Spinal cord (tissue), 10 donors: ENCODE data around the gene TIAM2. TPM values are rescaled to one million over a fixed set of nuclear protein-coding genes. Genes with fewer than 3 reads are reported as not detected.
"Not testable (repeated sequence)": the region's sequence is repeated elsewhere in the genome, so short reads cannot be mapped to it uniquely, and the experiment has no call there.

Experiments
- DNase-seq, 6 donors: peaks; one replicate each; pipeline versions ENCODE4 v3.0.0 to v3.0.0-alpha.2; 2013 to 2015; ENCODE audit warnings: low spot score in 6 of 6, low read depth in 4 of 6
- H3K27ac ChIP-seq: one replicate; pipeline ENCODE4 v1.5.1; 2013; ENCODE audit warnings: low read depth, low read length, control low read depth
- H3K27me3 ChIP-seq: one replicate; pipeline ENCODE4 v1.6.1; 2013; ENCODE audit warnings: low read length; ENCODE audit not compliant: control insufficient read depth, insufficient read depth
- H3K36me3 ChIP-seq: one replicate; pipeline ENCODE4 v1.6.1; 2013; ENCODE audit warnings: low read length; ENCODE audit not compliant: control insufficient read depth, insufficient read depth
- H3K4me1 ChIP-seq: one replicate; pipeline ENCODE4 v1.6.1; 2013; ENCODE audit warnings: low read length; ENCODE audit not compliant: control insufficient read depth, insufficient read depth
- H3K4me3 ChIP-seq: one replicate; pipeline ENCODE4 v1.5.1; 2013; ENCODE audit warnings: low read depth, low read length, control low read depth
- H3K9me3 ChIP-seq: one replicate; pipeline ENCODE4 v1.6.1; 2013; ENCODE audit warnings: low read length; ENCODE audit not compliant: control insufficient read depth, insufficient read depth
- WGBS: methylation state at CpG from one replicate; pipeline ENCODE4 v1.1.5; 2013; ENCODE audit warnings: missing lambda C conversion rate; ENCODE audit not compliant: insufficient coverage; 5-methylcytosine and 5-hydroxymethylcytosine counted together
- polyA plus RNA-seq, 2 donors: library from polyadenylated mRNA; unstranded; fragments of 120-200 nt; gene quantifications; one replicate each; pipeline ENCODE4 v1.2.1, GENCODE V29; 2013; ENCODE audit not compliant: insufficient read length in 2 of 2
- total RNA-seq, 2 donors: library from RNA; depleted of rRNA in 1 of 2; stranded (reverse); fragments of 120-200 nt in 1 of 2; fragments of >200 nt in 1 of 2; gene quantifications; one replicate each; pipeline versions ENCODE4 v1.2.3 to v1.2.4, GENCODE V29; 2013 to 2014
- donor health status: healthy.

TIAM2 gene
- total and polyA plus RNA-seq, 4 donors: 15.6 to 25.7 (median 19.5) TPM

DNA sequence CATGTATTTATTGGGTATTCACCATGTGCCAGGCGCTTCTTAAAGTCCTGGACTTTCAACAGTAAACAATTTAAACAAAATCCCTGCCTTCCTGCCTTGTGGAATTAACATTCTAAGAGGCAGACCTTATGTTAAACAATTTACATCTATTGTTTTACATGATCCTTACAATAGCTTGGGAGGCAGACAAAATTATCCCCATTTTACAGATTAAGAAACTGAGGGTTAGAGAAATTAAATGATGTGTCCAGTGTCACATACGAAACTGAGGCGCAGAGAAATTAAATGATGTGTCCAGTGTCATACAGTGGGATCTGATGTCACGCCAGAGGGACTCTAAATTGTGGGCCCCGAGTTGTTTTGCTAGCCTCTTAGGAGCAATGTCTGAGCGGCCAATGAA is 105.5 kb downstream of the TIAM2 start:
- Histone ChIP-seq H3K27ac (no peak overlapping the region), H3K27me3 (no peaks in the 10 kb centered on the region), H3K4me1 (no peaks in the 10 kb centered on the region), H3K4me3 (no peak overlapping the region), H3K36me3 (no peaks in the 10 kb centered on the region), H3K9me3 (no peaks in the 10 kb centered on the region)
- no peak for DNase-seq
- 96% methylated on average over 4 of the region's 6 CpGs for WGBS

DNA sequence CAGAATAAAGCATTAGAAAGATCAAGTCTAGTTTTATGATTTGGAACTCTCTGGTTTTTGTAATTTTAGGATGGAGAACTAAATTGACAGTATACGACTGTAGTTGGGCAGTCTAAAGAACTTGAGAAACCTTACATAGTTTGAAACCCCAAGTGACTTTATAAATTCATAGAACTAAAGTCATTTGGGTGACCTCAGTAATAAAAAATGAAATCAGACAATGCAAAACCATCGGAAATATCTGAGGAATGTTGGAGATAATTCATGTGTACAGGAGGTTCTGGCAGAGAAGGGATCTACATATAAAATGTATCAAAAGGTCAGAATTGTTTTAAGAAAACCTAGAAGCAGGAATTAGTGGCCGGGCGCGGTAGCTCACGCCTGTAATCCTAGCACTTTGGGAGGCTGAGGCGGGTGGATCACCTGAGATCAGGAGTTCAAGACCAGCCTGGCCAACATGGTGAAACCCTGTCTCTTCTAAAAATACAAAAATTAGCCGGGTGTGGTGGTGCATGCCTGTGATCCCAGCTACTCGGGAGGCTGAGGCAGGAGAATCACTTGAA is 108.0 kb downstream of the TIAM2 start:
- H3K27ac ChIP-seq, H3K27me3 ChIP-seq, H3K36me3 ChIP-seq, DNase-seq, H3K4me3 ChIP-seq, H3K9me3 ChIP-seq, H3K4me1 ChIP-seq: not testable (repeated sequence)
- 97% methylated on average over 7 of the region's 9 CpGs for WGBS

DNA sequence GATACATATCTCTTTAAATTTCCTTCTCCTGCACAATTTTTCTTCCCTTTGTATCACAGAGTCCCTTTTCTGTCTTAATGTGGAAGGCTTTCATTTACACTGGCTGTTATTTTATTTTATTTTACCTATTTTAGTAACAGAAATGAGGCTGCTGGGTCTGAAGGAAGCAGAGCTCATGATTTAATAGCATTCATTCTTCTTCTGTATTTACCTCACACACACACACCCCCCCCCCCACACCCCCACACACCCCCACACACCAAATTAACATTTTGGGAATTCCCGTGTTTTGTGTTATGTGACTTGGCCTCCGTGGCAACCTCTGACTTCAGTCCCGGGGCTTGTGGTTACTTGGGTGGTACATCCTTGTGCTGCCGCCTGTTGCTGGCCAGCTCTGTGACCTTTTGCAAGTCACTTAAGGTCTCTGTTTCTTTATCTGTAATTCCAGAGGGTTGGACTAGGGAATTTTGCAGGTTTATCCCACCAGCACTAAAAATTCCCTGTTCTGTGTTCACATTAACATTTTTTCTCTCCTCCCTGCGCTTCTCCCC is 108.8 kb downstream of the TIAM2 start:
- DNase-seq: no peak
- H3K27ac ChIP-seq: no peak overlapping the region
- no peaks in the 10 kb centered on the region for H3K36me3 ChIP-seq
- H3K4me3 ChIP-seq: no peak overlapping the region
- no peaks in the 10 kb centered on the region for H3K9me3 ChIP-seq
- no peaks in the 10 kb centered on the region for H3K4me1 ChIP-seq
- H3K27me3 ChIP-seq: no peaks in the 10 kb centered on the region
- WGBS: 38% methylated on average over 2 of the region's 5 CpGs

DNA sequence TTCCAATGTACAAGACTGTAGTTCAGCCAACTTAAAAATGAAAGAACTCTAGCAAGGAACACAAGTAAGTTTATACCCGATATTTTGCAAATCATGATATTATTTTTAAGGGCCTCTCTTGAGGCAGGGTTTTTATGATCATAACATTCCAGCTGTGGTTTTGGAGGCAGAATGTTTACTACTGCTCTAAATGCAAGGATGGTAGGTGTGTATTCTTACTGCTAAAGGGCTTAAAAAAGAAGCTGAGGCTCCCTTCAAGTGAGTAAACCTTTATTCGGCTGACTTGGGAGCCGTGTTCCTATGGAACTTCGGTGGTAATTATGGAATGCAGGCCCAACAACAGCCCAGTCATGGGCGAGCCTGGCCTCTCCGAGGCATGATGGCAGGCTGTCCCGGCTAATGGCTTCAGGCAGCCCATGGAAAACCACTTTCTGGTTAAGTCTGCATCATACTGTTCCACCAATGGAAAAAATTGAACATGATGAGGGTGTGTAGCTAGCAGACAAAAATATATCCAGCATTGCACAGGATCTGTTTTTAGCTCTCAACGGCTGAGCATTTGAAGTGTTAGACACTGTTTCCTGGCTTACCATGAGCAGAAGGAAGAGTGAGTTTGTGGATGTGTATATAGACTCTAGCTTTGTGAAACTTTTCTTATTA is 111.5 kb downstream of the TIAM2 start:
- Histone ChIP-seq H3K27me3 (no peaks in the 10 kb centered on the region), H3K27ac (no peak overlapping the region), H3K36me3 (no peaks in the 10 kb centered on the region), H3K4me3 (no peak overlapping the region), H3K4me1 (no peaks in the 10 kb centered on the region), H3K9me3 (no peaks in the 10 kb centered on the region)
- DNase-seq: peak in 1 of 6 donors; percentile 70
- WGBS: 77% methylated on average over 6 of the region's 8 CpGs

DNA sequence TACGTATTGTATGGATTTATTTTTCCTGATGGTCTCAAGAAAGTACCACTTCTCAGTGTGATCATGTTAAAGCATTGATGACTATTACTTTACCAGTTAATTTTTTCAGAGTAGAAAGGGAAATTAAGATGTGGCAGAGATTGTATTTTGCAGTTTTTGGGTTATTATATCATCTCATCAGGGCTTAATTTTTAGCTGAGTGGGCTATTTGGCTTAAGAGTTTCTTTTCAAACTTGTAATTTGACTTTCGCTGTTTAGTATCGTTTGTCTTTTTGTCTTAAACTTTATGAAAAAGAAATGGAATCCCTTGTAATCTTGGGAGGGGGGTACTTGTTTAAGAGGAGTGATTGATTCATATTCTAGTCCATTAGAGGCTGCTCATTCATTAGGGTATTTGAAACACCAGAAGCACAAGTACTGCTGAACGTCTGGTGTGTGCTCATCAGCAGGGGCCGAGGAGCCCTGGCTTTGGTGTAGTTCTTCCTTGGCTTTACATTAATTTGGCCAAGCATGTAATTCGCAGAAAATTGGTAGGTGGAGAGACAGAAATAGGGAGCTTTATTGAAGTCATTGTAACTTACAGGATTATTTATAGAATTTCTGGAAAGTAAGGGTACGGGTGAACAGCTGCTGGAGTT is 112.4 kb downstream of the TIAM2 start:
- WGBS: 40% methylated on average over 3 of the region's 7 CpGs
- H3K4me1 ChIP-seq: no peaks in the 10 kb centered on the region
- no peak overlapping the region for H3K4me3 ChIP-seq
- DNase-seq: no peak
- no peaks in the 10 kb centered on the region for H3K36me3 ChIP-seq
- H3K27me3 ChIP-seq: no peaks in the 10 kb centered on the region
- no peak overlapping the region for H3K27ac ChIP-seq
- H3K9me3 ChIP-seq: no peaks in the 10 kb centered on the region

DNA sequence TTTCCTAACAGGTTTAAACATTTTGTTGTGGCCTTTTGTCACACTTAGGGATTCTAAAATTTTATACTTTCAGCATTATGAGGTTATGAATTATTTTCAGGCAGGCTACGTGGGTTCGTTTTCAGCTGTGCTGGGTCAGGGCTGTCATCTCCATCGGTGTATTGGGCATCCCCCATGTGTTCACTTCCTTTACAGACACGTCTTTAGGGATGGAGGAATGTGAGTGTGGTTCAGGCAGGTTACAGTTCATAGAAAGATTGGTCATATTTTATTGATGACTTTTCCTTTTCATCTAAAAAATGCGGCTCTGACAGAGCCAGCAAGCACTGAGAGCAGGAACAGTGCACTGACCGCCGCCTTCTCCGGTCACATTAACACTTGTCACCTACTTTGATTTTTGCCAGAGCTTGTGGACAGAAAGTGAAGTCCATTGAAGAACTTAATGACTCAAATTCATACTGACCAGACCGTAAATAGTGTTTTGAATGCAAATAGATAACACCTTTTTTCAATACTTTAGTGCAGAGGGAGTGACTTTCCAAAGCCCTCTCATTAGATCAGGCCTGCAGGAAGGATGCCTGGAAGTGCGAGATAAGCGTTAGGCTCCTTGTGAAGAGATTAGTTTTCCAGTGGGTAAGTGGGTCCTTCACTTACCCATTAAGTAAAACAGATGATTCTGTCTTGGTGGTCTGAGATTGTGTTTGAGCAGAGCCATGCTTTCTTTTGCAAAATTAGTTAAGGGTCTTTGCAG is 113.1 kb downstream of the TIAM2 start:
- Histone ChIP-seq H3K4me1 (no peaks in the 10 kb centered on the region), H3K27me3 (no peaks in the 10 kb centered on the region), H3K36me3 (no peaks in the 10 kb centered on the region), H3K27ac (no peak overlapping the region), H3K4me3 (no peak overlapping the region), H3K9me3 (no peaks in the 10 kb centered on the region)
- WGBS: 87% methylated on average over 4 of the region's 11 CpGs
- no peak for DNase-seq

DNA sequence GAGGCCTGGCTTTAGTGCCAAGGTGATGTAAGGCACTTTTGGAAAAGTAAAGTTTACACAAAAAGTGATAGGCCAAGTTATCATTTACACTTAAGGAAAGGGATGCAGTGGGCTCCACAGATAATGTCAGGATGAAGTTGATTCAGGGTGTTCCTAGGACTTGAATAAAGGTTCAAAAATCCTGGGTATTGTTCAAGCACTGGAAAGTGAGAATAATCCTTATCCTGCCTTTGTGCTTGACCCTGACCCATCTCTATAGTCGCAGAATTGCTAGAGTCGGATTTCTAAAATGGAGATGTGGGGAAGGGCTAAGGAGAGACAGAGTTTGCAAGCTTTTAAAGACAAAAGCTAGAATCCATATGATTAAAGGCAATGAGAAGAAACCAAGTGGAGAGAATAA is 115.6 kb downstream of the TIAM2 start:
- no peaks in the 10 kb centered on the region for H3K36me3 ChIP-seq
- no peak overlapping the region for H3K4me3 ChIP-seq
- WGBS: 88% methylated on average over 2 of the region's 2 CpGs
- H3K4me1 ChIP-seq: no peaks in the 10 kb centered on the region
- no peak overlapping the region for H3K27ac ChIP-seq
- H3K9me3 ChIP-seq: no peaks in the 10 kb centered on the region
- no peaks in the 10 kb centered on the region for H3K27me3 ChIP-seq
- no peak for DNase-seq

DNA sequence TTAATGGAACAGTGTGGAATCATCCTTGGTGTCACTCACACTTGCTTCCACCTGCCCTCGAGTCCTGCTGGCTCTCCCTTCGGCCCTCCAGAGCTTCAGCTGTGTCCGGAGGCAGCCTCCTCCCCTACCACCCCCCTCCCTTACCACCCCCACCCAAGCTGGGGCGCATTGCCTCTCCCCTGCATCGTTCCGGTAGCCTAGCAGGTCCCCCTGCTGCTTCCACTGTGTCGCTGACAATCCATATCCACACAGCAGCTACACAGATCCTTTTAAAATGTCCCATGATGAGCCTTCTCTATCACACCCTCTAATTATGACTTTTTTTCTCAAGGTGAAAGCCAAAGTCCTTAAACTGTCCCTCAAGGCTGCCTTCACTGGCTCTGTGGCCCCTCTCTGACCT is 117.6 kb downstream of the TIAM2 start:
- Histone ChIP-seq H3K4me1 (no peaks in the 10 kb centered on the region), H3K9me3 (no peaks in the 10 kb centered on the region), H3K4me3 (no peak overlapping the region), H3K27me3 (no peaks in the 10 kb centered on the region), H3K27ac (no peak overlapping the region), H3K36me3 (no peaks in the 10 kb centered on the region)
- WGBS: 60% methylated on average over 7 of the region's 7 CpGs
- DNase-seq: no peak

DNA sequence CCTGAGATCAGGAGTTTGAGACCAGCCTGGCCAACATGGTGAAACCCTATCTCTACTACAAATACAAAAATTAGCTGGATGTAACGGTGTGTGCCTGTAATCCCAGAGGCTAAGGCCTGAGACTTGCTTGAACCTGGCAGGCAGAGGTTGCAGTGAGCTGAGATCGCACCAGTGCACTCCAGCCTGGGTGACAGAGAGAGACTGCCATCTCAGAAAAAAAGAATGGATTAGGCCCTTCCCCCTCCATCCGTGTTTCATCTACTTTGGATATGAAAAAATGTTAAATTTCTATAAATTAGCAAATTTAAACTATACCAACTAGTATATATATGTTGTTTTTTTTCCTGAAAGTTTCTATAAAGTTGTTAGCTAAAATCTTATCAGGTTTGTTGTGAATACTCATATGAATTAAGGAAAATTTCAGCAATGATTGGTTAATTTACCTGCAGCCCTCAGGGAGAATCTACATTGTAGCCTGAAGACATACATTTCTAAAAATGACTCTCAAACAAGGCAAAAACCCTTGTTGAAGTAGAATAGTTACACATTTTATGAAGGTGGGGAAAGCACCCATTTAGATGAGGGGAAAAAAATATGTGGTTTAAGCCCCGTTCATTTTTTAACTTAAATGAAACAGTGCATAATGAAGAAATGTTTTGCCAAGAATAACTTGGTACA is 120.9 kb downstream of the TIAM2 start:
- no CpG with 5 or more reads among the region's 4 CpGs for WGBS
- no peaks in the 10 kb centered on the region for H3K4me1 ChIP-seq
- H3K27ac ChIP-seq: no peak overlapping the region
- H3K4me3 ChIP-seq: no peak overlapping the region
- H3K9me3 ChIP-seq: no peaks in the 10 kb centered on the region
- H3K36me3 ChIP-seq: no peaks in the 10 kb centered on the region
- no peaks in the 10 kb centered on the region for H3K27me3 ChIP-seq
- DNase-seq: no peak
